Measurements from ENCODE around the gene RYR3. TPM values are rescaled to one million over a fixed set of nuclear protein-coding genes. Genes with fewer than 3 reads are reported as not detected.

RYR3 gene
- total RNA-seq, 1 experiment from 2014 or later = not detected

- H3K9me3 ChIP-seq (ENCODE audit: low read length) = no peaks in the 10 kb centered on the region
These were observed 369.6 kb downstream of the RYR3 start for GRCh38 chr15:33680336-33680735.

GRCh38 chr15:33693166-33693800 lies 382.5 kb downstream of the RYR3 start:
- intact Hi-C loops (cut with micrococcal nuclease) = no loop called here
- no TSS peak for BruUV-seq (replicated peaks)
- no peak overlapping the region for H2AFZ ChIP-seq (ENCODE audit: low read length)
- no peak overlapping the region for H3K9ac ChIP-seq (ENCODE audit: low read length)
- no peaks in the 10 kb centered on the region for H3K4me1 ChIP-seq (ENCODE audit: insufficient read depth, low read length)
- no peaks in the 10 kb centered on the region for H3K36me3 ChIP-seq (ENCODE audit: low read depth, low read length)
- CTCF ChIA-PET = no interaction called here
- TF ChIP-seq, protein P1, sequence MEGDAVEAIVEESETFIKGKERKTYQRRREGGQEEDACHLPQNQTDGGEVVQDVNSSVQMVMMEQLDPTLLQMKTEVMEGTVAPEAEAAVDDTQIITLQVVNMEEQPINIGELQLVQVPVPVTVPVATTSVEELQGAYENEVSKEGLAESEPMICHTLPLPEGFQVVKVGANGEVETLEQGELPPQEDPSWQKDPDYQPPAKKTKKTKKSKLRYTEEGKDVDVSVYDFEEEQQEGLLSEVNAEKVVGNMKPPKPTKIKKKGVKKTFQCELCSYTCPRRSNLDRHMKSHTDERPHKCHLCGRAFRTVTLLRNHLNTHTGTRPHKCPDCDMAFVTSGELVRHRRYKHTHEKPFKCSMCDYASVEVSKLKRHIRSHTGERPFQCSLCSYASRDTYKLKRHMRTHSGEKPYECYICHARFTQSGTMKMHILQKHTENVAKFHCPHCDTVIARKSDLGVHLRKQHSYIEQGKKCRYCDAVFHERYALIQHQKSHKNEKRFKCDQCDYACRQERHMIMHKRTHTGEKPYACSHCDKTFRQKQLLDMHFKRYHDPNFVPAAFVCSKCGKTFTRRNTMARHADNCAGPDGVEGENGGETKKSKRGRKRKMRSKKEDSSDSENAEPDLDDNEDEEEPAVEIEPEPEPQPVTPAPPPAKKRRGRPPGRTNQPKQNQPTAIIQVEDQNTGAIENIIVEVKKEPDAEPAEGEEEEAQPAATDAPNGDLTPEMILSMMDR (conservative IDR thresholded peaks at IDR 0.05; ENCODE audit: low read depth, low read length) = no peak
- TF ChIP-seq EZH2 (IDR thresholded peaks at IDR 0.05; ENCODE audit: low read length, unreplicated experiment) = no peak
- no peak for TF ChIP-seq EZH2phosphoT487 (IDR thresholded peaks at IDR 0.05; ENCODE audit: borderline replicate concordance, low read length)
- H3K27ac ChIP-seq (ENCODE audit: low read length) = no peak overlapping the region
- POLR2A ChIA-PET (ENCODE audit: unreplicated experiment) = no interaction called here
- H3K9me2 ChIP-seq (replicated peaks; ENCODE audit: low read length) = no peaks in the 10 kb centered on the region
- no peak for ATAC-seq
- no peaks in the 10 kb centered on the region for H3K79me2 ChIP-seq (ENCODE audit: low read length)
- H3K4me3 ChIP-seq (ENCODE audit: low read length) = no peak overlapping the region
- peaks cover 65% of the 10 kb centered on the region for H3K27me3 ChIP-seq (ENCODE audit: low read length)
- no peaks in the 10 kb centered on the region for H3F3A ChIP-seq (ENCODE audit: low read length, unreplicated experiment)
- no peak for DNase-seq
- H3K4me2 ChIP-seq (ENCODE audit: low read length) = no peak overlapping the region
- no peaks in the 10 kb centered on the region for H3K9me3 ChIP-seq (ENCODE audit: low read length)
- no peaks in the 10 kb centered on the region for H4K20me1 ChIP-seq (ENCODE audit: low read length)

More at GRCh38 chr15:33680336-33680735, 369.6 kb downstream of the RYR3 start:
- no peak overlapping the region for H3K4me2 ChIP-seq (ENCODE audit: low read length)
- no peak for DNase-seq
- H3K79me2 ChIP-seq (ENCODE audit: low read length) = no peaks in the 10 kb centered on the region
- no peak overlapping the region for H3K27ac ChIP-seq (ENCODE audit: low read length)
- no peak overlapping the region for H3K4me3 ChIP-seq (ENCODE audit: low read length)
- intact Hi-C loops (cut with micrococcal nuclease) = no loop called here
- no peak overlapping the region for H3K9ac ChIP-seq (ENCODE audit: low read length)
- H4K20me1 ChIP-seq (ENCODE audit: low read length) = no peaks in the 10 kb centered on the region
- ChIA-PET POLR2A (ENCODE audit: unreplicated experiment) (no interaction called here), CTCF (interaction anchor here (0.7 kb wide), 1 partner anchor 21 kb away, joined by 3 read pairs; no protein-coding TSS in a partner anchor)
- ATAC-seq = no peak
- no peaks in the 10 kb centered on the region for H3K36me3 ChIP-seq (ENCODE audit: low read depth, low read length)
- TF ChIP-seq, protein P1 (conservative IDR thresholded peaks at IDR 0.05; ENCODE audit: low read depth, low read length) = no peak
- TF ChIP-seq EZH2 (IDR thresholded peaks at IDR 0.05; ENCODE audit: low read length, unreplicated experiment) = no peak
- TF ChIP-seq EZH2phosphoT487 (IDR thresholded peaks at IDR 0.05; ENCODE audit: borderline replicate concordance, low read length) = no peak
- no peak overlapping the region for H2AFZ ChIP-seq (ENCODE audit: low read length)
- H3K27me3 ChIP-seq (ENCODE audit: low read length) = peaks cover 83% of the 10 kb centered on the region
- BruUV-seq (replicated peaks) = no TSS peak
- no peaks in the 10 kb centered on the region for H3F3A ChIP-seq (ENCODE audit: low read length, unreplicated experiment)
- no peaks in the 10 kb centered on the region for H3K9me2 ChIP-seq (replicated peaks; ENCODE audit: low read length)
- no peaks in the 10 kb centered on the region for H3K4me1 ChIP-seq (ENCODE audit: insufficient read depth, low read length)

DNA sequence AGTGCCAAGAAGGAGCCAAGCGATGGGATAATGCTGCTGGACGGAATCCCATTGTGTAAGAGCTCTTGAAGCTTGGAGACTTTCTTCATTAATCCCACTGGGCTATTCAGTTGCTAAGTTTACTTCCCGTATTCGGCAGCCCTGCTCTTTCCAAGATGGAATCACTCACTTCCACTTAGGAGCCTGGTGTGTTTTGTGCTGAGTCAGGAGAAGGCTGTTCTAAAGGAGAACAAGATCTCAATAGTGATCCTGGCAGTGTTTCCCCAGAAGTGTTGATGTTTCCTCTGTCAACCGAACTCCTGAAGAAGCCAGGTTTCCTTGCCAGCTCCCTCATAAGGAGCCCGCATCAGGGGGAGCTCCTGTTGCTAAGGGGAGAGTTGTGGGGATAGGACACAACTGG lies 387.4 kb downstream of the RYR3 start:
- Histone ChIP-seq H3K27me3 (ENCODE audit: low read length) (peaks cover 51% of the 10 kb centered on the region), H3K36me3 (ENCODE audit: low read depth, low read length) (no peaks in the 10 kb centered on the region), H3K9me3 (ENCODE audit: low read length) (no peaks in the 10 kb centered on the region), H3K27ac (ENCODE audit: low read length) (no peak overlapping the region), H3K9me2 (replicated peaks; ENCODE audit: low read length) (no peaks in the 10 kb centered on the region), H2AFZ (ENCODE audit: low read length) (no peak overlapping the region), H3K4me3 (ENCODE audit: low read length) (no peak overlapping the region), H3K4me1 (ENCODE audit: insufficient read depth, low read length) (no peaks in the 10 kb centered on the region), H3K9ac (ENCODE audit: low read length) (no peak overlapping the region), H3K79me2 (ENCODE audit: low read length) (no peaks in the 10 kb centered on the region), H4K20me1 (ENCODE audit: low read length) (no peaks in the 10 kb centered on the region), H3K4me2 (ENCODE audit: low read length) (no peak overlapping the region), H3F3A (ENCODE audit: low read length, unreplicated experiment) (no peaks in the 10 kb centered on the region)
- BruUV-seq (replicated peaks) = no TSS peak
- CTCF ChIA-PET = no interaction called here
- no peak for DNase-seq
- TF ChIP-seq EZH2phosphoT487 (IDR thresholded peaks at IDR 0.05; ENCODE audit: borderline replicate concordance, low read length) = no peak
- TF ChIP-seq, protein P1 (conservative IDR thresholded peaks at IDR 0.05; ENCODE audit: low read depth, low read length) = no peak
- TF ChIP-seq EZH2 (IDR thresholded peaks at IDR 0.05; ENCODE audit: low read length, unreplicated experiment) = no peak
- no peak for ATAC-seq
- POLR2A ChIA-PET (ENCODE audit: unreplicated experiment) = no interaction called here
- intact Hi-C loops (cut with micrococcal nuclease) = no loop called here
